ENCODE measurements around the gene HMGN4. TPM values are rescaled to one million over a fixed set of nuclear protein-coding genes. Genes with fewer than 3 reads are reported as not detected.

The HMGN4 gene
- 10 to 100 TPM; 57.5 to 64.1 (median 61.1) TPM for total RNA-seq

DNA sequence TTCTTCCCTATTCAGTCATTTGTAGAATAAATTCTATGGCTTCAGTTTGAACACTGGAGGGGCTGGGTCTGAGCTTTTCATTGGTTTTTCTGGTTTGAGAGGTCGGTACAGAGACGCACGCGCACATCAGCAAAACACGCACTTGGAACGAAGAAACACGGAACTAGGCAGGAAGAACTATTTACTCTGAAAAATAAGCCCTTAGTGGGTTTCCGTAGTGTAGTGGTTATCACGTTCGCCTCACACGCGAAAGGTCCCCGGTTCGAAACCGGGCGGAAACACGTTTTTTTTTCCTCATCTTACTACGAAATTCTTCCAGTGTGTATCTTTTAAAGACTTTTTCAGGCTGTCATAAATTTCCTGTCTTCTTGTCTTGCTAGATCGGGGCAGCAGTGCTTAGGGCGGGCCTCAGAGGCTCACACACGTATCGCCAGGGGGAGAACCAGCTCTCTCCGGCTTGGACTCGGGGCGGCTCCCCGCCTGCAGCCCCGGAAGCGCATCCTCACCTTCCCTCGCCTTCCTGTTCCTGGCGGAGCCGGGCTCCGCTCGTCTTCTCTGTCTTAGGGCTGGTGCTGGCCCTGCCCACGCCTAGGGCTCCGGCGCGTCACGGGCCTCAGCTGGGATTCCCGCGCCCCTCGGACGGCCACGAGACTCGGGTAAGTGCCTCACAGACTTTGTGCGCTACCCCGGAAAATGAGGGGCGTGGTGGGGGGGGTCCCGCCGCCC is at the start of gene HMGN4:
TSS of gene HMGN4 (plus strand) at position 521 of the 726 bp plus-strand sequence. CDS start 6,841 bp downstream, outside the sequence.
- peak; percentile 81 for ATAC-seq (ENCODE audit: low FRiP score)
- TF ChIP-seq, protein P1, sequence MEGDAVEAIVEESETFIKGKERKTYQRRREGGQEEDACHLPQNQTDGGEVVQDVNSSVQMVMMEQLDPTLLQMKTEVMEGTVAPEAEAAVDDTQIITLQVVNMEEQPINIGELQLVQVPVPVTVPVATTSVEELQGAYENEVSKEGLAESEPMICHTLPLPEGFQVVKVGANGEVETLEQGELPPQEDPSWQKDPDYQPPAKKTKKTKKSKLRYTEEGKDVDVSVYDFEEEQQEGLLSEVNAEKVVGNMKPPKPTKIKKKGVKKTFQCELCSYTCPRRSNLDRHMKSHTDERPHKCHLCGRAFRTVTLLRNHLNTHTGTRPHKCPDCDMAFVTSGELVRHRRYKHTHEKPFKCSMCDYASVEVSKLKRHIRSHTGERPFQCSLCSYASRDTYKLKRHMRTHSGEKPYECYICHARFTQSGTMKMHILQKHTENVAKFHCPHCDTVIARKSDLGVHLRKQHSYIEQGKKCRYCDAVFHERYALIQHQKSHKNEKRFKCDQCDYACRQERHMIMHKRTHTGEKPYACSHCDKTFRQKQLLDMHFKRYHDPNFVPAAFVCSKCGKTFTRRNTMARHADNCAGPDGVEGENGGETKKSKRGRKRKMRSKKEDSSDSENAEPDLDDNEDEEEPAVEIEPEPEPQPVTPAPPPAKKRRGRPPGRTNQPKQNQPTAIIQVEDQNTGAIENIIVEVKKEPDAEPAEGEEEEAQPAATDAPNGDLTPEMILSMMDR (IDR thresholded peaks at IDR 0.05): no peak
- DNase-seq (ENCODE audit: low spot score): peak; percentile 50

DNA sequence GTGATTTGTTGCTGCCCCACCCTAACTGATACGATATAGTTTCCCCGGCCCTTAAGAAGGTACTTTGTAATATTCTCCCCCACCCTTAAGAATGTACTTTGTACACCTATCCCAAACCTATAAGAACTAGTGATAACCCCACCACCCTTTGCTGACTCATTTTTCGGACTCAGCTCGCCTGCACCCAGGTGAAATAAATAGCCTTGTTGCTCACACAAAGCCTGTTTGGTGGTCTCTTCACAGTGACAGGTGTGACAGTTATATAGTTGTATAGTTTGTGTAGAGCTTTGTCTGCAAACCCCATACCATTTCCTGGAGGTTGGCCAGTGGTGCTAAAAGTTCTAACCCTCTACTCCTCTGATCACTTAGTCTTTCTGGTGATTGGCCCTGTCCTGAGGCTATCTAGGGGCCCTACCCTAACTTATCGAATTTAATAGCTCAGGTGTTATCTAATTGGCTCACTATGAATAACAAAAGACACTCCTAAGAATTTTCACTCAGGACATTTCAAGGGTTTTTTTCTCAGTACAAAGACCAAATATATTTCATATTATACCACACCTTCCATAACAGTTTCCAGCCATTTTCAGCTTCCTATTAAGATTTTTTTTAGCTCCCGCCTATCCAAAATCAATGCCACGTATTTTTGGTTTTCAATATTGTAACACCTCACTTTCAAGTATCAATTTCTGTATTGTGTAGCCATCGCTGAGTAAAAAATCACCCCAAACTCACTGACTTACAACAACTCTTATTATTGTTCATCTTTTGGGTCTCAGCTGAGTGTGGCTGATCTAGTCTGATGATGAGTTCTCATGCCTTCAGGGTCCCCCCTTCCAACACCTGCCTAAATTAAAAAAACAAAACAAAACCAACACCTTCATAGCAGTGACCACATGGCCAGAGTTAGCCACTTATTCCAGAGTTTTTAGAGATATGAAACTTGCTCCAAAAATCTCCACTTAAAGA is 47.9 kb upstream of the HMGN4 start:
- DNase-seq (ENCODE audit: low spot score) (no peak), ATAC-seq (ENCODE audit: low FRiP score) (no peak)
- TF ChIP-seq, protein P1 (IDR thresholded peaks at IDR 0.05): no peak

DNA sequence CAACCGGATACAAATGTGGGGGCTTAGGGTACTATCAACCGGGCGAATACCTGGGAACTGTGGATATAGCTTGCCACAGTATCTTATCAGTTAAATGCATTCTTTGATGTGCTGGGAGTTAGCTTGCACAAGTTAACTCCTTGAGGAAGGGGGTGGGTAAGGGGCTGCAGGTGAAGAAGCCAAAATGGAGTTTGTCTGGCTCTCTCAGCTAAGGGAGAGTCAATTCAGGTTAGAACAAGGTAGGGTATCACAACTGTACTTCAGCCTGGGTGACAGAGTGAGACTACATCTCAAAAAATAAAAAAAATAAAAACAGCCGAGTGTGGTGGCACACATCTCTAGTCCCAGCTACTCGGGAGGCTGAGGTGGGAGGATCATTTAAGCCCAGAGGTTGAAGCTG is 46.6 kb upstream of the HMGN4 start:
- TF ChIP-seq, protein P1 (IDR thresholded peaks at IDR 0.05): no peak
- DNase-seq (ENCODE audit: low spot score): no peak
- ATAC-seq (ENCODE audit: low FRiP score): no peak

DNA sequence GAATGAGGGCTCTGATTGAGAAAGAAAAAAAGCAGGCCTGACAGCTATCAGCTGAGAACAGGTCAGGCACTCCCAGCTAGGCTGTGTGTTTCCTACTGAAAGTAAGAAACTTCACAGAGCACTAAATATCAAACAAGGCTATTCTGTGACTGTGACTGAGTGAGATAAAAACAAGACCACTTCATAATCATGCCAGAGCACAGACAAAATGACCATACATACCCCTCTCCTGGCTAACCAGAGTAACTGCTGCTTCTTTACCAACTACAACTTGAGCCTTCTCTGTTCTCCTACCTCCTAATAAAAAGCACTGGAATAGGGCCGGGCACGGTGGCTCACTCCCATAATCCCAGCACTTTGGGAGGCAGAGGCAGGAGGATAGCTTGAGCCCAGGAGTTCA is 44.9 kb upstream of the HMGN4 start:
- TF ChIP-seq, protein P1 (IDR thresholded peaks at IDR 0.05): no peak
- ATAC-seq (ENCODE audit: low FRiP score) (no peak), DNase-seq (ENCODE audit: low spot score) (no peak)

DNA sequence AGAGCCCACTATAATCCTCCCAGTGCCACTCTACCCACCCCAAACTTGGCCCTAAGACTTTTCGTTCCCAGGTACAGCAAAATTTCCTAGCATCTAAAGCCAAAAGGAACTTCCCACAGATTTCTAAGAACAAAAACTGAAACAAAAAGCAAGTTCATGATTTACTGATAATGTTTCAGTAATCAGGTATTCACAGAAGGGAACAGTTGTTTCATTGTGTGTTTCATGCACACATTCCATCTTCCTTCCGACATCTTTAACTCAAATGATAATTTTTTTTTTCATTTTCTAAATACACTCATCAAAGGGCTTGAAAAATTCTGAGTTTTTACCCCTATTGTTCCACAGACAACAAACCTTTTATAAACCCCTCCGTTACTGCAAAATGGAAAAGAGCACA is 44.0 kb upstream of the HMGN4 start:
- DNase-seq (ENCODE audit: low spot score): no peak
- ATAC-seq (ENCODE audit: low FRiP score): no peak
- TF ChIP-seq, protein P1 (IDR thresholded peaks at IDR 0.05): no peak

DNA sequence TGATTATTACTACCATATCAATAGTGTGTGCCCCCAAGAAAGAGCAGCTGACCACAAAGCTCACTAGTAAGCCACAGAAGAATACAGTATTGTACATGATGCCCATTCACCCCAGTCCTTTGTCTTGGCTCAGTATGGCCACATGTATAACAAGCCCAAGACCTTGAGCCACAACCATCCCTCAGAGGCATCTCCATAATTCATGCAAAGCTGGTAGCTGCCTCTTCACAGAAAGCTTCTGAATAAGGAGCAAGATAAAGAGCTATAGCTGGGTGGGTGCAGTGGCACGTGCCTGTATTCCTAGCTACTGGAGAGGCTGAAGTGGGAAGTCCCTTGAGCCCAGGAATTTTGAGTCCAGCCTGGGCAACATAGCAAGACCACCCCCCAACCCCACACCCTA is 42.9 kb upstream of the HMGN4 start:
- TF ChIP-seq, protein P1 (IDR thresholded peaks at IDR 0.05): no peak
- DNase-seq (ENCODE audit: low spot score) (no peak), ATAC-seq (ENCODE audit: low FRiP score) (no peak)

Measured in omental fat pad (tissue), 4 donors.